WTC11 (cell line): ENCODE measurements around the gene NTRK2. TPM values are rescaled to one million over a fixed set of nuclear protein-coding genes. Genes with fewer than 3 reads are reported as not detected.

ENCODE experiments used
- ATAC-seq: fragments of 200-7000 bp; cut with Tn5 transposase; 2 replicates; pipeline ENCODE4 v1.10.0; 2021; ENCODE audit warnings: mild to moderate bottlenecking, moderate library complexity
- CTCF ChIA-PET: fragments of 300-600 bp; sonication (Branson Sonifier 250); formaldehyde crosslinking; loops from one replicate; lab custom pipeline; 2021; ENCODE audit warnings: antibody characterized with exemption; lab: Charles Lee
- POLR2A ChIA-PET: fragments of 350-600 bp; sonication (Branson Sonifier 250); formaldehyde crosslinking; loops from one replicate; lab custom pipeline; 2021; ENCODE audit warnings: antibody characterized with exemption; lab: Charles Lee
- DNase-seq: peaks from one replicate; pipeline ENCODE4 v3.0.0; 2021; ENCODE audit warnings: low spot score
- H3K27ac Mint-ChIP-seq: 2 replicates; pipeline ENCODE4 v1.8.0; 2021; ENCODE audit warnings: mixed read lengths
- H3K27me3 Mint-ChIP-seq: 2 replicates; pipeline ENCODE4 v1.8.0; 2021; ENCODE audit warnings: low read depth, mild to moderate bottlenecking, moderate library complexity, mixed read lengths
- H3K36me3 Mint-ChIP-seq: 2 replicates; pipeline ENCODE4 v1.8.0; 2021; ENCODE audit warnings: mixed read lengths
- H3K4me1 Mint-ChIP-seq: 2 replicates; pipeline ENCODE4 v1.8.0; 2022; ENCODE audit warnings: mixed read lengths
- H3K4me3 Mint-ChIP-seq: 2 replicates; pipeline ENCODE4 v1.8.0; 2021; ENCODE audit warnings: mild to moderate bottlenecking, moderate library complexity, mixed read lengths
- H3K9me3 Mint-ChIP-seq: 2 replicates; pipeline ENCODE4 v1.8.0; 2021; ENCODE audit warnings: mixed read lengths
- ATF1 ChIP-seq: sonication (generic); formaldehyde crosslinking; IDR thresholded peaks from 2 replicates; pipeline ENCODE4 v1.8.1; 2023; ENCODE audit warnings: mild to moderate bottlenecking, moderate library complexity, missing genetic modification reagents
- CBFB ChIP-seq: sonication (generic); formaldehyde crosslinking; IDR thresholded peaks from 2 replicates; pipeline ENCODE4 v1.8.1; 2022; ENCODE audit warnings: mild to moderate bottlenecking, low read depth, missing genetic modification reagents
- GABPB1 ChIP-seq: sonication (generic); formaldehyde crosslinking; IDR thresholded peaks from 2 replicates; pipeline ENCODE4 v1.8.1; 2023; ENCODE audit warnings: mild to moderate bottlenecking, missing genetic modification reagents
- GTF2I ChIP-seq: fragments of 250-450 bp; sonication (Bioruptor Pico); conservative IDR thresholded peaks from 2 replicates; pipeline ENCODE4 v1.4.0; 2021; ENCODE audit warnings: mild to moderate bottlenecking
- HMGA2 ChIP-seq: fragments of 250-450 bp; sonication (Bioruptor Pico); IDR thresholded peaks from 2 replicates; pipeline ENCODE4 v1.4.0; 2021; ENCODE audit warnings: mild to moderate bottlenecking, moderate library complexity
- JUN ChIP-seq: sonication (generic); formaldehyde crosslinking; IDR thresholded peaks from 2 replicates; pipeline ENCODE4 v1.8.0; 2023; ENCODE audit warnings: mild to moderate bottlenecking, missing genetic modification reagents
- MLX ChIP-seq: sonication (generic); formaldehyde crosslinking; IDR thresholded peaks from 2 replicates; pipeline ENCODE4 v1.8.1; 2023; ENCODE audit warnings: mild to moderate bottlenecking, missing genetic modification reagents, moderate library complexity
- MXD4 ChIP-seq: fragments of 250-450 bp; sonication (Bioruptor Pico); IDR thresholded peaks from 2 replicates; pipeline ENCODE4 v1.8.0; 2021; ENCODE audit warnings: mild to moderate bottlenecking, moderate library complexity, borderline replicate concordance
- NFYB ChIP-seq: sonication (generic); formaldehyde crosslinking; conservative IDR thresholded peaks from 2 replicates; pipeline ENCODE4 v1.8.0; 2022; ENCODE audit warnings: low read depth, missing genetic modification reagents
- RELA ChIP-seq: sonication (generic); formaldehyde crosslinking; IDR thresholded peaks from 2 replicates; pipeline ENCODE4 v1.8.1; 2022; ENCODE audit warnings: missing genetic modification reagents, mild to moderate bottlenecking, borderline replicate concordance
- SMAD3 ChIP-seq: sonication (generic); formaldehyde crosslinking; IDR thresholded peaks from 2 replicates; pipeline ENCODE4 v1.8.0; 2022; ENCODE audit warnings: missing genetic modification reagents, mild to moderate bottlenecking, borderline replicate concordance
- SP1 ChIP-seq: sonication (generic); formaldehyde crosslinking; conservative IDR thresholded peaks from 2 replicates; pipeline ENCODE4 v1.8.1; 2022; ENCODE audit warnings: missing genetic modification reagents
- ZNF219 ChIP-seq: sonication (generic); formaldehyde crosslinking; IDR thresholded peaks from 2 replicates; pipeline ENCODE4 v1.8.0; 2023; ENCODE audit warnings: missing genetic modification reagents, mild to moderate bottlenecking, borderline replicate concordance
- ZNF232 ChIP-seq: sonication (generic); formaldehyde crosslinking; IDR thresholded peaks from 2 replicates; pipeline ENCODE4 v1.8.0; 2022; ENCODE audit warnings: mild to moderate bottlenecking, missing genetic modification reagents
- ZNF423 ChIP-seq: fragments of 250-450 bp; sonication (Bioruptor Pico); IDR thresholded peaks from 2 replicates; pipeline ENCODE4 v2.1.2; 2022; ENCODE audit warnings: mild to moderate bottlenecking, moderate library complexity
- total RNA-seq: library from RNA; stranded (reverse); gene quantifications from 3 replicates; pipeline ENCODE4 v1.2.3, GENCODE V29; 2021
- TF ChIP-seq, protein P1 (sequence below): sonication (generic); formaldehyde crosslinking; IDR thresholded peaks from 2 replicates; pipeline ENCODE4 v1.8.1; 2022; ENCODE audit warnings: mild to moderate bottlenecking, missing genetic modification reagents, moderate library complexity, borderline replicate concordance
- TF ChIP-seq, protein P2 (sequence below): sonication (generic); formaldehyde crosslinking; IDR thresholded peaks from 2 replicates; pipeline ENCODE4 v1.8.0; 2022; ENCODE audit warnings: mild to moderate bottlenecking, missing genetic modification reagents
- TF ChIP-seq, protein P3 (sequence below): fragments of 250-450 bp; sonication (Bioruptor Pico); conservative IDR thresholded peaks from 2 replicates; pipeline ENCODE4 v1.9.0; 2021; ENCODE audit warnings: mild to moderate bottlenecking
- TF ChIP-seq, protein P4 (sequence below): sonication (generic); formaldehyde crosslinking; IDR thresholded peaks from 2 replicates; pipeline ENCODE4 v1.8.0; 2022; ENCODE audit warnings: mild to moderate bottlenecking, missing genetic modification reagents
- TF ChIP-seq, protein P5 (sequence below): sonication (generic); formaldehyde crosslinking; IDR thresholded peaks from 2 replicates; pipeline ENCODE4 v1.8.0; 2022; ENCODE audit warnings: mild to moderate bottlenecking, missing genetic modification reagents
- TF ChIP-seq, protein P6 (sequence below): fragments of 250-450 bp; sonication (Bioruptor Pico); IDR thresholded peaks from 2 replicates; pipeline ENCODE4 v1.9.0; 2021; ENCODE audit warnings: mild to moderate bottlenecking
- TF ChIP-seq, protein P7 (sequence below): sonication (generic); formaldehyde crosslinking; IDR thresholded peaks from 2 replicates; pipeline ENCODE4 v1.8.0; 2023; ENCODE audit warnings: missing genetic modification reagents, mild to moderate bottlenecking, borderline replicate concordance

Gene NTRK2
- total RNA-seq, 1 experiment from 2014 or later = 0.02 TPM

- Mint-ChIP-seq H3K27me3 (peaks cover 9% of the 10 kb centered on the region), H3K4me3 (no peak overlapping the region), H3K36me3 (no peaks in the 10 kb centered on the region), H3K27ac (no peak overlapping the region), H3K9me3 (no peaks in the 10 kb centered on the region), H3K4me1 (peaks cover 43% of the 10 kb centered on the region)
- CTCF ChIA-PET = no interaction called here
- POLR2A ChIA-PET = no interaction called here
- no peak for DNase-seq
- no peak for TF ChIP-seq ZNF219
- no peak for TF ChIP-seq ZNF423 (CRISPR knock-in tag)
- TF ChIP-seq MLX (CRISPR knock-in tag) = no peak
- TF ChIP-seq CBFB (CRISPR knock-in tag) = no peak
- no peak for TF ChIP-seq SP1 (CRISPR knock-in tag)
- no peak for TF ChIP-seq JUN
- TF ChIP-seq SMAD3 = no peak
- TF ChIP-seq NFYB (CRISPR knock-in tag) = no peak
- TF ChIP-seq, protein P1, sequence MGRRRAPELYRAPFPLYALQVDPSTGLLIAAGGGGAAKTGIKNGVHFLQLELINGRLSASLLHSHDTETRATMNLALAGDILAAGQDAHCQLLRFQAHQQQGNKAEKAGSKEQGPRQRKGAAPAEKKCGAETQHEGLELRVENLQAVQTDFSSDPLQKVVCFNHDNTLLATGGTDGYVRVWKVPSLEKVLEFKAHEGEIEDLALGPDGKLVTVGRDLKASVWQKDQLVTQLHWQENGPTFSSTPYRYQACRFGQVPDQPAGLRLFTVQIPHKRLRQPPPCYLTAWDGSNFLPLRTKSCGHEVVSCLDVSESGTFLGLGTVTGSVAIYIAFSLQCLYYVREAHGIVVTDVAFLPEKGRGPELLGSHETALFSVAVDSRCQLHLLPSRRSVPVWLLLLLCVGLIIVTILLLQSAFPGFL (CRISPR knock-in tag) = no peak
- TF ChIP-seq RELA (CRISPR knock-in tag) = no peak
- TF ChIP-seq MXD4 (CRISPR knock-in tag) = no peak
- TF ChIP-seq, protein P2, sequence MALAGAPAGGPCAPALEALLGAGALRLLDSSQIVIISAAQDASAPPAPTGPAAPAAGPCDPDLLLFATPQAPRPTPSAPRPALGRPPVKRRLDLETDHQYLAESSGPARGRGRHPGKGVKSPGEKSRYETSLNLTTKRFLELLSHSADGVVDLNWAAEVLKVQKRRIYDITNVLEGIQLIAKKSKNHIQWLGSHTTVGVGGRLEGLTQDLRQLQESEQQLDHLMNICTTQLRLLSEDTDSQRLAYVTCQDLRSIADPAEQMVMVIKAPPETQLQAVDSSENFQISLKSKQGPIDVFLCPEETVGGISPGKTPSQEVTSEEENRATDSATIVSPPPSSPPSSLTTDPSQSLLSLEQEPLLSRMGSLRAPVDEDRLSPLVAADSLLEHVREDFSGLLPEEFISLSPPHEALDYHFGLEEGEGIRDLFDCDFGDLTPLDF (CRISPR knock-in tag) = no peak
- no peak for TF ChIP-seq ATF1 (CRISPR knock-in tag)
- TF ChIP-seq, protein P3, sequence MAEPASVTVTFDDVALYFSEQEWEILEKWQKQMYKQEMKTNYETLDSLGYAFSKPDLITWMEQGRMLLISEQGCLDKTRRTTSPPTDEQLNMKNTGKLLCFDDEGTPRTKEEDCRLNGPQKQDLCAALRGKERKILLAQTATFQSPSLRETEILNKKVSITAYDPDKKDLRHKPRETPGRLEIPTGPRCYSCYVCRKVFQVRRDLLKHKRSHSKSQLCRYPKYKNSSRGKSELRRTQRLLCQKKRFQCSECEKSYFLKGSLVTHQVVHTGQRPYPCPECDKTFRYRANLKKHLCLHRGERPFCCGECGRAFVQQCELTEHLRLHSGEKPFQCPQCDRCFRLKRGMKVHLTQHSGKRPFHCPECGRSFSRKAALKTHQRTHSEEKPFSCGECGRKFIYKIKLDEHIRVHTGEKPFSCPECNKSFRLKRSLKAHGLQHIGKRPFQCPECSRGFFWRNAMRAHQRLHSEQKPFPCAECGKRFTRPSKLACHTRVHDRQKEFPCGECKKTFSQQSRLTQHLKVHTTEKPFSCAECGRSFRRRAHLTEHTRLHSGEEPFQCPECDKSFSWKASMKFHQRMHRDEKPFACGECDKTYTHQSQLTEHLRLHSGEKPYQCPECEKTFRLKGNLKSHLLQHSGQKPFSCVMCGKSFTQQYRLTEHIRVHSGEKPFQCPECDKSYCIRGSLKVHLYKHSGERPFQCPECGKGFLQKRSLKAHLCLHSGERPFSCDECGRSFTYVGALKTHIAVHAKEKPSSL = no peak
- TF ChIP-seq, protein P4, sequence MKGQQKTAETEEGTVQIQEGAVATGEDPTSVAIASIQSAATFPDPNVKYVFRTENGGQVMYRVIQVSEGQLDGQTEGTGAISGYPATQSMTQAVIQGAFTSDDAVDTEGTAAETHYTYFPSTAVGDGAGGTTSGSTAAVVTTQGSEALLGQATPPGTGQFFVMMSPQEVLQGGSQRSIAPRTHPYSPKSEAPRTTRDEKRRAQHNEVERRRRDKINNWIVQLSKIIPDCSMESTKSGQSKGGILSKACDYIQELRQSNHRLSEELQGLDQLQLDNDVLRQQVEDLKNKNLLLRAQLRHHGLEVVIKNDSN (CRISPR knock-in tag) = no peak
- no peak for TF ChIP-seq ZNF232 (CRISPR knock-in tag)
- no peak for ATAC-seq
Measured at GRCh38 chr9:84711398-84711777, 41.9 kb downstream of the NTRK2 start.

DNA sequence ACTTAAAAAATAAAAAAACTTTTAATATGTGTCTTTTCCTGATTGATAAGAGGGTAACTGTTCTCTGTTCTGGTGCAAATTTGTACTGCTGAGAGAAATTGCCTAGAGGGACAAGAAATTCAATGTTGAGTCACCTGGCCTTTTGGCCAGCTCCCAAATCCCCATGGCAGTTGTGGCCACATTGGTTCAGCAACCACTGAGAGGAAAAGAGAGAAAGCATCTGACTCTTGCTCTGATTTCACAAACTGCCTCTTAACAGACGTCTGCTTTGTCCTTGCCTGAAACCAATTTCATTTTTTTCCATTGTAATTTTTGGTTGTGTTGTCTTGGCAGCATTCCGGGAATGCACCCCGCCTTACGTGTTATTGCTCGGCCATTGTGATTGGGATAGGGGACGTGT lies 42.4 kb downstream of the NTRK2 start:
- no peak overlapping the region for H3K27ac Mint-ChIP-seq
- peaks cover 9% of the 10 kb centered on the region for H3K27me3 Mint-ChIP-seq
- ChIA-PET CTCF (no interaction called here), POLR2A (no interaction called here)
- DNase-seq = no peak
- no peaks in the 10 kb centered on the region for H3K36me3 Mint-ChIP-seq
- H3K4me3 Mint-ChIP-seq = no peak overlapping the region
- ATAC-seq = no peak
- H3K4me1 Mint-ChIP-seq = peaks cover 43% of the 10 kb centered on the region
- H3K9me3 Mint-ChIP-seq = no peaks in the 10 kb centered on the region
- TF ChIP-seq GABPB1 (CRISPR knock-in tag) (no peak), GTF2I (CRISPR knock-in tag) (no peak), HMGA2 (no peak), JUN (no peak)
- TF ChIP-seq, protein P5, sequence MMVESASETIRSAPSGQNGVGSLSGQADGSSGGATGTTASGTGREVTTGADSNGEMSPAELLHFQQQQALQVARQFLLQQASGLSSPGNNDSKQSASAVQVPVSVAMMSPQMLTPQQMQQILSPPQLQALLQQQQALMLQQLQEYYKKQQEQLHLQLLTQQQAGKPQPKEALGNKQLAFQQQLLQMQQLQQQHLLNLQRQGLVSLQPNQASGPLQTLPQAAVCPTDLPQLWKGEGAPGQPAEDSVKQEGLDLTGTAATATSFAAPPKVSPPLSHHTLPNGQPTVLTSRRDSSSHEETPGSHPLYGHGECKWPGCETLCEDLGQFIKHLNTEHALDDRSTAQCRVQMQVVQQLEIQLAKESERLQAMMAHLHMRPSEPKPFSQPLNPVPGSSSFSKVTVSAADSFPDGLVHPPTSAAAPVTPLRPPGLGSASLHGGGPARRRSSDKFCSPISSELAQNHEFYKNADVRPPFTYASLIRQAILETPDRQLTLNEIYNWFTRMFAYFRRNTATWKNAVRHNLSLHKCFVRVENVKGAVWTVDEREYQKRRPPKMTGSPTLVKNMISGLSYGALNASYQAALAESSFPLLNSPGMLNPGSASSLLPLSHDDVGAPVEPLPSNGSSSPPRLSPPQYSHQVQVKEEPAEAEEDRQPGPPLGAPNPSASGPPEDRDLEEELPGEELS (CRISPR knock-in tag) = no peak
- TF ChIP-seq, protein P6, sequence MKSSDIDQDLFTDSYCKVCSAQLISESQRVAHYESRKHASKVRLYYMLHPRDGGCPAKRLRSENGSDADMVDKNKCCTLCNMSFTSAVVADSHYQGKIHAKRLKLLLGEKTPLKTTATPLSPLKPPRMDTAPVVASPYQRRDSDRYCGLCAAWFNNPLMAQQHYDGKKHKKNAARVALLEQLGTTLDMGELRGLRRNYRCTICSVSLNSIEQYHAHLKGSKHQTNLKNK = no peak
- TF ChIP-seq, protein P7, sequence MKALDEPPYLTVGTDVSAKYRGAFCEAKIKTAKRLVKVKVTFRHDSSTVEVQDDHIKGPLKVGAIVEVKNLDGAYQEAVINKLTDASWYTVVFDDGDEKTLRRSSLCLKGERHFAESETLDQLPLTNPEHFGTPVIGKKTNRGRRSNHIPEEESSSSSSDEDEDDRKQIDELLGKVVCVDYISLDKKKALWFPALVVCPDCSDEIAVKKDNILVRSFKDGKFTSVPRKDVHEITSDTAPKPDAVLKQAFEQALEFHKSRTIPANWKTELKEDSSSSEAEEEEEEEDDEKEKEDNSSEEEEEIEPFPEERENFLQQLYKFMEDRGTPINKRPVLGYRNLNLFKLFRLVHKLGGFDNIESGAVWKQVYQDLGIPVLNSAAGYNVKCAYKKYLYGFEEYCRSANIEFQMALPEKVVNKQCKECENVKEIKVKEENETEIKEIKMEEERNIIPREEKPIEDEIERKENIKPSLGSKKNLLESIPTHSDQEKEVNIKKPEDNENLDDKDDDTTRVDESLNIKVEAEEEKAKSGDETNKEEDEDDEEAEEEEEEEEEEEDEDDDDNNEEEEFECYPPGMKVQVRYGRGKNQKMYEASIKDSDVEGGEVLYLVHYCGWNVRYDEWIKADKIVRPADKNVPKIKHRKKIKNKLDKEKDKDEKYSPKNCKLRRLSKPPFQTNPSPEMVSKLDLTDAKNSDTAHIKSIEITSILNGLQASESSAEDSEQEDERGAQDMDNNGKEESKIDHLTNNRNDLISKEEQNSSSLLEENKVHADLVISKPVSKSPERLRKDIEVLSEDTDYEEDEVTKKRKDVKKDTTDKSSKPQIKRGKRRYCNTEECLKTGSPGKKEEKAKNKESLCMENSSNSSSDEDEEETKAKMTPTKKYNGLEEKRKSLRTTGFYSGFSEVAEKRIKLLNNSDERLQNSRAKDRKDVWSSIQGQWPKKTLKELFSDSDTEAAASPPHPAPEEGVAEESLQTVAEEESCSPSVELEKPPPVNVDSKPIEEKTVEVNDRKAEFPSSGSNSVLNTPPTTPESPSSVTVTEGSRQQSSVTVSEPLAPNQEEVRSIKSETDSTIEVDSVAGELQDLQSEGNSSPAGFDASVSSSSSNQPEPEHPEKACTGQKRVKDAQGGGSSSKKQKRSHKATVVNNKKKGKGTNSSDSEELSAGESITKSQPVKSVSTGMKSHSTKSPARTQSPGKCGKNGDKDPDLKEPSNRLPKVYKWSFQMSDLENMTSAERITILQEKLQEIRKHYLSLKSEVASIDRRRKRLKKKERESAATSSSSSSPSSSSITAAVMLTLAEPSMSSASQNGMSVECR = no peak
- TF ChIP-seq, protein P4 (CRISPR knock-in tag) = no peak
